Renal pelvis (tissue), 4 donors: ENCODE measurements around the gene RELL1. TPM values are rescaled to one million over a fixed set of nuclear protein-coding genes. Genes with fewer than 3 reads are reported as not detected.

Experiments used
- DNase-seq: peaks from one replicate; pipeline ENCODE4 v3.0.0-alpha.2; 2013
- polyA plus RNA-seq, 3 donors: library from polyadenylated mRNA; unstranded; fragments of 120-200 nt; gene quantifications; one replicate each; pipeline ENCODE4 v1.2.1, GENCODE V29; 2013; ENCODE audit not compliant: insufficient read length in 3 of 3

Gene RELL1
- polyA plus RNA-seq, 3 donors, result 7.7 to 10.4 (median 8.7) TPM

DNA sequence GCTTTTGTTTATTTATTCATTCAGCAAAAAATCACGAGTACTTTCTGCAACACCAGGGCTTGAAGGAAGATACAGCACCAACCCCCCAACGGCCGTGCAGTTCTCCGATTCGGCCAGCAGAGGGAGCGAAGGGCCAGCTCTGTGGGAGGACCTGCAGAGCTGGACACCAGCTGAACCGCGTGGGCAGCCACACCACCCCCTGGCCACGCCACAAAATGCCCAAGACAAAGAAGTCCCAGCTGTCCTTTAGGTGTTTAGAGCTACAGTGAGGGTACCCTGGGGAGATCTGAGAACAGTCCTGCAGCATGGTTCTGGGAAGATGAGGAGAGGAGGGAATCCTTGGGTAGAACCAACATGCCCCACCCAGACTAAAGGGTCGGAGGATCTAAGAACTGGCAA is 83.1 kb downstream of the RELL1 start:
- peak; percentile 54 for DNase-seq

DNA sequence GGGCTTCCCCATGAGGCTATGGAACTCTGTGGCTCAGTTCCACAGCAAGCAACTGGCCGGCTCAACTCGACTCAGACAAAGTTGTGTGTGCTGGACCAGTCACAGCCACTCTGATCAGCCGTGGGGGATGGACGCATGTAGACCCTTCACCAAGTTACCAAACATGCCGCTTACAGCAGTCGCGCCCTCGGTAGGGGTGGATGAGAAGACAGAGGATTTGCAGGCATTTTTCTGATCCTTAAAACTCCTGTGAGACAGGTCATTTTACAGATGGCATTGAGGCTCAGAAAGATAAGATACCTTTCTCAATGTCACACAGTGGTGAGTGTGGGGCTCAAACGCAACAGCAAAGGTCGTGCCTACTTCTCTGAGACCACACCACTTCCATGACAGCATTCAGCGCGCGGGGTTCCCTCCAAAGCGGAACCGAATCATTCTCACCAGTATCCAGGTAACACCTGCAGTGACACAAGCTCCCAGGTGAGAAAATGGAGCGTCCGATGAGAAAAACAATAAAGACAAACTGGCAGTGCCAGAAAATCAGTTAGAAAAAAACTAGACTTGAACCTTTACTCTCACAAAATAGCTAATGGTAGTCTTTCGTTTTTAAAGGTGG is 83.6 kb downstream of the RELL1 start:
- DNase-seq, result no peak

DNA sequence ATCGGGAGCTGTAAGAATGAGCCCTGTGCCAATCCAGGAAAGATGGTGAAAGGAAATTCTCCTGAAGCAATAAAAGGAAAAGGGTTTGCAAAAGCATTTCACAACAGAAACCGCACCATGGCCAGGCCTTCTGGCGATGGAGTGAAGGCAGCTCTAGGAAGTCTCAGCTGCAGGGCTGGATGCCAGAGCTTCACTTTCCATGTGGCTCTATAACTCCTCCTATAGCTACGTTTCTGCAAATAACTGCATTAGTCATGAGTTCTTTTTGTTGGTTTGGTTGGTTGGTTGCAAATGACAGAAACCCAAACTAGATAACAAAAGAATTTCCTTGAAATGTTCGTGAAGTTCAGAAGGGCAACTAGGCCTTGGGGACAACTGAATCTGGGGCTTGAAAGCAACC is 84.6 kb downstream of the RELL1 start:
- DNase-seq, result no peak

DNA sequence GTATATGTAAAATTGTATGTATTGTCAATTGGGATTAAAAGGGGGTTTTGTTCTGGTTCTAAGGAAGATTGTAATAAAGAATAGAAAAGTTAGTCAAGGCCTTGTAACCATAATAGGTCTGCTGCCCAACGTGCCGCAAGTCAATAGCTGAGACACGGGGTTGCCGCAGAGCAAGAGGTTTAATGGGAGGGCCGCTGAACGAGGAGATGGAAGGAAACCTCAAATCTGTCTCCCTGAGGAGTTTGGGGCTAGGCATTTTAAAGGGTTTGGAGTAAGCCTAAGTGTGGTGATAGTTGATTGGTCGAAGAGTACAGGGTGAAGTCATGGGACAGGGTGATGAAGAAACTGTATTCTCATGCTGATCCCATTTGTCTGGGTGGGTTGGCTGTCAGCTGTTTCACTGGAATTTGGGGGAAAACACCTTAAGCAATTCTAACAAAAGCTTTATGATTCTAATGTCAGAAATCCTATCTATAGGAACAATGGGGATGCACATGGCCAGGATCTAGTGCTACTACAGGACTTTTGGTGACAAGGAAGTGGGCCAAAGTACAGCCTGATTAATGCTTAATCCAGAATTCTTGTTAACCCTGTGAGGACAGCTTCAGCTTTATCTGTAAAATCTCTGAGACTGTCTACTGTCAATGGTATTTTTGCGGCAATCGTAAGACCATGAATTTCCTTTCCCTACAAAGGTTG is 86.9 kb downstream of the RELL1 start:
- DNase-seq, result no peak

DNA sequence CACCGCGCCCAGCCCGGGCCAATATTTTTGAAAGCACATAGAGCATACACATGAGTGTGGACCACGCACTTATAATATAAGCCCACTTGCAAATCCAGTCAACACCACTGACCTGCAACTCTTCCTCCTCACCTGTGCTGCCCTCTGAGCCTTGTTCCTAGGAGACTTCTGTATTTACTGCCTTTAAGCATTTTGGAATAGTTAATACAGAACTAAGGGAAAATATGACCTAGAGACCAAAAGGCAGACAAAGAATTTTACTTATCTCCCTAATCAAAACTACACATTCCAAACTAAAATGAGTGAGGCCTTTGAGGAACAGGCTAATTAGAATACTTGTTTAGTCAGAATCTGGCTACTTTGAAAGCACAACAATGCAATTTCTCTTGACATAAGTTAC is 89.1 kb downstream of the RELL1 start:
- peak; percentile 26 for DNase-seq

DNA sequence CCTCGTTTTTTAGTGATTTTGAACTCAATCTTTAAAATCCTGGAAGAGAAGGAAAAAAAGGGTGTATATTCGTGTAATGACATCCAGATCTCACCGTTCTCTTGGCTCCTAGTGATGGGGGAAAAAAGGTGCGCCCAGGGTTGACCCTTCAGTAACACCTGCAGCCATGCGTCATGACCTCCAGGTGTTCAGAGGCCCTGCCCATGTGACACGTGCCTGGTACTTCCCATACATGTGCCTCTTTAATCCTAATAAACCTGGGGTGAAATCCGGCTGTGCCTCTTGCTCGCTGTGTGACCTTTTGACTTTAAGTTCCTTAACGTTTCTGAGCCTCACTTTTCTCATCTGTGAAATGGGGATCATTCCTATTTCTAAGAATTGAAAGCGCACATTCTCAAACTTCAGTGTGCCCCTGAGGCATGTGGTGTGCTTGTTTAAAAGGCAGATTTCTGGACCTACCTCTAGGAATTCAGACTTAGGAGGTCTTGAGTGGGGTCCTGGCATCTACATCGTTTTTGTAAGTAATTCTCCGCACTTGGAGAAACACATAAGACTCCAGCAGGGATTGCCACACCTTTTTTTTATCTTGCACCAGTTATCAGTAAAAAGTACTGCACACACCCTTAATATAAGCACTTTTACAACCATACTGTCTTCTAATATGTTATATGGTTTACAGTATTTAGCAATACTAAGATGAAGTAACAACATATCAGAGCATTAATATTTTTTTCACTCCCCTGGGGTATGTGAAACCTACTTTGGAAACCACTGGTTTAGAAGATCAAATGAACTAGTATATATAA is 90.1 kb downstream of the RELL1 start:
- no peak for DNase-seq

DNA sequence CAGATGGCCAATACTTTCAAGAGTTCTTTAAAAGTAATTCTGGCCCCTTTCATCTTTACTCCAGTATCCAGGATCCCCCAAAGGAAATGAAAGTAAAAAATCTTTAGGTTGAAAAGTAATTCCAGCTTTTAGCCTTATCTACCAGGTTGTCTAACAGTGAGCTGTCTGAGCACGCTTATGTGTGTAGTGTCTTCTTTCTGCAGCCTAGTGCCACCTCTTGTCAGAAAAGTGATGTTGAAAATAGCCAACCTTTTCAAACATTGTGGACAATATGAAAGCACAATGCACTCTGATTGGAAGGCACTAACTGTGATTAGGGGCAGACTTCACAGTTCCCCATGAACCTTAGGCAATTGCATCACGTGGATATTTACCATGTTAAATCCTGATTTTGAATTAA is 92.1 kb downstream of the RELL1 start:
- no peak for DNase-seq

DNA sequence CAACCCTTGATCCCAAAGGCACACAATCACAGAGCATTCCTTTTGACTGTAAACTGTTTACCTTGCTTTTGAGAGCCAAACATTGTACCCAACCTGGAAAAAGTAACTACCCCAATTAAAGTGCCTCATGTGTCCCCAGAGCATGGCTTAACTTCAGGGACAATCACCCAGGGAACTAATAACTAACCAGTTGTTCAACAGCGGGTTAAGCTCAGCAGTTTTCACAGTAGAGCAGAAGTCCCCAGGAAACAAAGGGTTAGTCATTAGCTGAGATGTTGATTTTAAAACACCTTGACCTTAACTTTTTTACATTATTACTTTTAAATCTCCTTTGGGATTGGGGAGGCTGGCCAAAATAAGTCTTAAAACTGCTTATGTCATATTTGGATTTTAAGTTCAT is 94.8 kb downstream of the RELL1 start:
- no peak for DNase-seq

DNA sequence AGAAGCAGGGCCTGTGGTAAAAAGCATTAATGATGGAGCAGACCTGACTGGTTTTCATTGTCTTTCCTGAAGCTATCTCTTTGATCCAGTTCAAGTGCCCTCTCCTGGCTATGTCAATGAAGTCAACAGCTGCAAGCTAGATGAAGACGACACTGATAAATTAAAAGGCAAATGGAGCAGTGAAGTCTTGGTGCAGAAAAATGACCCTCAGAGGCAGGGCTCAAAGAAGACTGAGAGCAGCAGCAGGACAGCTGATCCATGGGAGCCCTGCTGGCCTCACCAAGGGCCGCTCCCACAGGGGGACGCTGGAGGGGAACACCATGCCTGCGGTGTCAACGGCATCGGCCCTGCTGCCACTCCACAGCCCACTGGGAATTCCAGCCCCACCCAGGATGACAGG is 96.2 kb downstream of the RELL1 start:
- no peak for DNase-seq

DNA sequence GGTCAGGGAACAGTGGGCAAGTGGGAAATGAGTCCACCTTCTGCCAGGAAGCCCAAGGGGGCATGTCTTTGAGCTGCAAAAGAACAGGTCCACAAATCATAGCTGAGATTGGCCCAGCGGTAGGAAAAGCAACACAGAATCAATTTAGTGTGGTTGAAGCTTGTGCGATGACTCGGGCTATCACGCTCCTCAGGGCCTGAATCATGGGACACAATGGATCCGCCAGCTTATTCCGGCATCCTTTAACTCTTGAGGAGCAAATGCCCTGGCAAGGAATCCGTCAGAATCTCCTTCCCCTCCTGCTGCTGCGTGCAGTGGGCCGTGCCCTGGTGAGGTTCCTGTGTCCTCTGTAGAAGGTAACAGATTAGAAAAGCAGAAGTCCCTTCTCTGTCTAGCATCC is 98.0 kb downstream of the RELL1 start:
- DNase-seq, result no peak

DNA sequence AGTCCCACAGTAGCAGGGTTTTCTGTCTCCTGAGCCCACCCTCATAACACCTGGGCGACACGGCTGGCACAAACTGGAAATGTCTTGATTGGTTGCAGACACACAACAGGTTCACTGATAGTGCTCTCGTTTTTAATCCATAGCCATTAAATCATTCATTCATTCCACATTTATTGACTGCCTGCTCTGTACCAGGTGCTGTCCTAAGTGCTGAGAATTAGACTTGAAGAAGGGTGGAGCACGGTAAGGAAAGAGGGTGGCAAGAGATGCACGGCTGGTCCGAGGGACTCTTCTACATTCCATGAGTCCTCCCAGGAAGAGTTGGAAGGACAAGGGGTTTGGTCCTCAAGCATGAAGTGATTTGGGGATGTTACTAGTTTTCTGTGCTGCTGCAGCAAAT is 100.0 kb downstream of the RELL1 start:
- DNase-seq, result no peak

DNA sequence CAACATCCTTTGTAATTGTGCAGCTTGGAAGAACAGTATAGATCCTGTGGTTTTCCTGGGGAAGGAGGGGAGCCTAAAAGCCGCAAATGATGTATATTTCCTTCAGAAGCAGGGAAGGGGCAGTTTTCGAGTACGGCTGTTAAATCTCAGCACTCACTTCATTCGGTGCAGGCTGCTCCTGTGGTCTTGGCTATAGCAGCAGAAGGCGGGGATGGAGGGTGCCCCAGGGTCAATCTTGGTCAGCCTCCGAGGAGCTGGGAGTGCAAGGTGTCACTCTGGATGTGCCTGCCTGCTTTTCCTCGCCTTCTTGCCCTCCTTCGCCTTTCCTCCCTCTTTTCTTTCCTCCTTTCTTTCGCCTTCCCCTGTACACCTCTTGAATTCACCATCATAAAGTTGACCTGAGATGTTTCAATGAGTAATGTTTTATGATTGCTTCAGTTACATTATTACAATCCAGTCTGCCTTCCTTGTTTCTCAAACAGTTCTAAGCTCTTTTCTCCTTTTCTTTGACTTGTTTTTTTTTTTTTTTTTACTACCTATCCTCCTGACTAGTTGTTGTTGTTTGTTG is 101.6 kb downstream of the RELL1 start:
- no peak for DNase-seq

DNA sequence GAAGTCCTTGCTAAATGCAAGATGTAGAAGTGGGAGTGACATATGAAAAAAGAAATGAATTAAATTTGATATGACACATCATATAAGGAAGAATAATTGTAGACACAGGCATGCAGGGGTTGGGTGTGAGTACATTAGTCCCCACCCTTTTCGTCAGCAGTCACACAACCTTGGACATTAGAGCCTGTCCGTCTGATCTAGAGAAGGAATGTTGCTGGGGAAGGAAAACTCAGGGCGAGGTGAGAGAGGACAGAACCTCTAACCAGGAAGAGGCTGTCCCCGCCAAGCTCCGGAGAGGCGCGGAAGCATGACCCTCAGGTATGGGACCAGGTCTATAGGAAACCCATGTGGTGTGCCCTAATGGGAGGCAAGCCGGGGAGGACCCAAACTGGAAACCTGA is 102.1 kb downstream of the RELL1 start:
- DNase-seq, result no peak

DNA sequence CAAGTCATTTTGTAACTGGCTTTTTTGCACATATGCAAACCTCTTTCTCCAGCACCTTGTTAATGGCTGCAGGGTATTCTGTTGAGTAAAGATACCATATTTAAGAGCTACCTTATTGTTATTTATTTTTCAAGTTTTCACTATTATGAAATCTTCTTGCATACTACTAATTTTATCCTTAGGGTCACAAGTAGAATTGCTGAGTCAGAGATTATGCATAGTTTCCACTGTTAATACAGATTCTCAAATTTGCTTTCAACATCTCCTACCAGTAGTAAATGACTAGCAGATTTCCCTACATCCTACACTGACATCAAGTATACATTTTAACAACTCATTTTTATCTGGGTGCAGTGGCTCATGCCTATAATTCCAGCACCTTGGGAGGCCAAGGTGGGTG is 112.6 kb downstream of the RELL1 start:
- no peak for DNase-seq

DNA sequence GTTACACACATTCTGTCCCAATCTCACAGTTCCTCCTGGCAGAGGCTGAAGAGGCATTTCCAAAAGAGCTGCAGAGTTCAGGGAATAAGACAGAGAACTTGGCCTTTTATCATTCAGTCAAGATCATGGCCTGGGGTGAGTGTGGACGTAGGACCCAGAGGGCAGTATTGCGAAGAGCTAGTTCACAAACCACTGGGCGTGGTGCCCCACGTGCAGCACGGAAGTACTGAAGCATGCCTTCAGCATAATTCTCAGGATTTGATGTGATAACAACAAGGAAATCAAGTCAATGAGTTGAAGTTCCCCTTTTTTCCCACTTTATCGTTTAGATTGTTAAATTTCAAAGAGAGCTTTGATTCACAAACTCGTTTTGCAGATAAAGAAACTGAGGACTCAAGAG is 117.7 kb downstream of the RELL1 start:
- no peak for DNase-seq

DNA sequence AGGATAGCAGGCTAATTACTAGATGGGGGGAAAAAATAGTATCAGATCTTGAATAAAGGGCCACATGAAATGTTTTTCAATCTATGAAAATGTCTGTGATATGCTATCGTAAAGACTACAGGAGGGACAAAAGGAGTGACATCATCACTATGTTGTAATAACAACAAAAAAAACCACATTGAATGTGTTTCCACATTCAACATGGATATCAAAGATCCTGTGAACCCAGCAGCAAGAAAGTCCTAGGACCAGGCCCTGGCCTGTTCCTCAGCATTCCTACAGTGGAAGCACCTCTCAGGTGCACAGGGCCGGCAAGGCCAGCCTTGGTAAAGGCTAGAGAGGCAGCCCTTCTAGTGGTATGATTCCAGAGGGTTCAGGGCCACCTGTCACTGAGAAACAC is 118.3 kb downstream of the RELL1 start:
- DNase-seq, result no peak

DNA sequence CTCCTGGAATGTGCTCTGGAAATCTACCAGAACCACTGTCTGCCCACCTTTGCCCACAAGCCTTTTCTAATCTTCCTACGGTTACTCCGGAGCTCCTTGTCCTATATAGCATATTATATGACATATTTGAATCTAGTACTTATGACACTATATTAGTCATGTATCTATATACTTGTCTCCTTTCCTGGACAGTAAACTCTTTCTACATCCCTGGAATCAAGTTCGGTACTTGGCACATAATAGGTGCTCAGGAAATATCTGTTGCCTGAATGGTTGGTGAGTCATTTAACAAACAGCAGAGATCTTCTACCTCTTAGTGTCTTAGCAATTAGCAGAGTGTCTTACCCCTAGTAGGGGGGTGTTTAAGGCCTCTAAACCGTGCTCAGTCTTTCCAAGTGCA is 123.6 kb downstream of the RELL1 start:
- no peak for DNase-seq

DNA sequence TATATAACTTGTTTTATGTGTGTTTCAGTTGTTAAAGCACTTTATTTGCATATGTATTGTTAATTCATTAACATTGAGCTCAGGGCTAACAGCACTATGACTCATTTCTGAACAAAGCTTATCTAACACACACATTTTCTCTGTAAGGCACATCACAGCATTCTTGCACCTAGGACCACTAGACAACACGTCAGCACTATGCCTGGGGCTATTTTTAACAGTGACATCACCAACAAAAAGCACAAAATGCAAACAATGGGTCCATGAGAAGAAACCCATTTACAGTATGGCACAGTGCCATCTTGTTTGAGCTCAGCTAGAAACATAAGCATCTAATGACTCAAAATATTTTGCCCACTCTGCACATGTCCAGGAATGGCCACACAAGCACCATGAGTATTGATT is 124.4 kb downstream of the RELL1 start:
- no peak for DNase-seq

DNA sequence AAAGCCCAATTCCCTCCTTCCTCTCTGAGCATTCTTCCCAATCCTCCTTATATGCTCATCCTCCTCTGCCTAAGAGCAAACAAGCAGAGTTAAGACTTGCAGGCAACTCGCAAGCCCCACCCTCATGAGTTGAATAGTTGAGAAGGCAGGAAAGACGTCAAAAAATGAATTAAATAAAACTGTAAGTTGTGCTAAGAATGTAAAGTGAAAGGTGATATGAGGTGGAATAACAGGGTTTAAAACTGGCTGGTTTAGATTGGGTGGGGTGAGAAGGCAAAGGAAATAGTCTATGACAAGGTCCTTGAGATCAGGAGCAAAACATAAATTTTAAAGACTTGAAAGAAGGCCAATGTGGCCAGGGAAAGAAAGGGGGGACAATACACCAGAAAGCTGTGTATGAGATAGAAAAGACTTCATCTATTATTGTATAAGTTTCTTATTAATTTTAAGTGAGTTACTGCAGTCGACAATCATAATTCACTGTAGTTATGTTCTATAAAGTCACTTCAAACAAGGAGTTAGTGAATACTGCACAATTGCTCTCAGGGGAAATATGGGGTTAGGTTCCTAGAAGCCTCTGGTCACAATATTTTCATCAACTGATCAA is 124.9 kb downstream of the RELL1 start:
- no peak for DNase-seq
